Measurements from ENCODE around the gene CDK6.

The CDK6 gene

DNA sequence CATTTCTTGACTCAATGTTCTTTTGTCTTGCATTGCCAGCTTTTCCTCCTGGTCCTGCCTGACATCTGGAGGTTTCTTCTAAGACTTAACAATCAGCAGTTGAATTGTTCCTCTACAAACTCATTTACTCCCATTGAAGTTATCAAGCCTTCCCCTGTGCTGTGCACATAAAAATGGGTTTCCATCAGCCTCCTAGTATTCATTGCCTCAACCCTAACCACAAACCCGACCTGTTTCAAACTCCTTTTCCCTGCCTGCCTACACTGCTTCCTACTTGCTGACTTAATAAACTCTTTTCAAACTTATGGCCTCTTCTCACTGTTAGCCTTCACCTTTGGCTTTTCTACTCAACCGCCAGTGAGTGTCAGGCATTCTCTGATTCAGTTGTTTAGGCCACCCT lies 9.4 kb upstream of the CDK6 start:
- FAIRE-seq = no peak

DNA sequence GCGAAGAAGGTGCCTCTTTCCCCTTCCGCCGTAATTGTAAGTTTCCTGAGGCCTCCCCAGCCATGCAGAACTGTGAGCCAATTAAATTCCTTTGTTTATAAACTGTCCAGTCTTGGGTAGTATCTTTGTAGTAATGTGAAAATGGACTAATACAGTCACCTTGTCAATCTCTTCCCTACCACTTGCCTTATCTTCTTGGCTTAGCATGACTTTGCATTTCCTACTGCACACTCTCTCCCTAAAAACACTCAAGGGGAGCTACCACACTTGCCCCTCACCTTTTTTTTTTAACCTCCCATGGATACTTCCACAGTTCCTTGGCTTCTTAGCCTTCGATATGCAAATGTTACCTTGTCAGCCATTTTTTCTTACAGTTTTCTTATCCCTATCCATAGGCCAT lies 7.4 kb upstream of the CDK6 start:
- FAIRE-seq = no peak

GRCh38 chr7:92843034-92843760 lies 6.8 kb upstream of the CDK6 start:
- no peak for FAIRE-seq

DNA sequence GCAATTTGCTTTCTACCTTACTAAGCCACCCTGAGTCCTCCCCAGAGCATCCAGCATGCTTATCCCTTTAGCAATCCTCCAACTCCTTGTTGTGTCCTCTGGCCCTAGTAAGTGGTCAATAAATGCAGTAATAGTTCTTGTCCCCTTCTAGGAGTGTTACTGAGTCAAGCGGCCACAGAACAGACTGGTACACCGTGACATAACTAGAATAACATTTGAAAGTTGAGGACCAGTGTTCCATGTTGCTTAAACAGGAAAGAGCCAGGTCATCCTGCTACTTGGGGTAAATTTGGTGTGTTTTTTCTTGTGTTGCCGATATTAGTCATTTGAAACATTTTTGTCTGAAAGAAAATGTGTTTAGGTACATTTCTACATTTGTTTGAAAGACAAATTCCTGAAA lies 4.8 kb upstream of the CDK6 start:
- FAIRE-seq = no peak

- no peak for FAIRE-seq
Measured at GRCh38 chr7:92840316-92840715, 3.9 kb upstream of the CDK6 start.

- FAIRE-seq = no peak
Measured at GRCh38 chr7:92839901-92840300, 3.5 kb upstream of the CDK6 start.

GRCh38 chr7:92838934-92839333 lies 2.6 kb upstream of the CDK6 start:
- no peak for FAIRE-seq

GRCh38 chr7:92837000-92837749 lies 802 bp upstream of the CDK6 start:
- no peak for FAIRE-seq

- FAIRE-seq = no peak
Measured at GRCh38 chr7:92835851-92836488, 403 bp downstream of the CDK6 start.

DNA sequence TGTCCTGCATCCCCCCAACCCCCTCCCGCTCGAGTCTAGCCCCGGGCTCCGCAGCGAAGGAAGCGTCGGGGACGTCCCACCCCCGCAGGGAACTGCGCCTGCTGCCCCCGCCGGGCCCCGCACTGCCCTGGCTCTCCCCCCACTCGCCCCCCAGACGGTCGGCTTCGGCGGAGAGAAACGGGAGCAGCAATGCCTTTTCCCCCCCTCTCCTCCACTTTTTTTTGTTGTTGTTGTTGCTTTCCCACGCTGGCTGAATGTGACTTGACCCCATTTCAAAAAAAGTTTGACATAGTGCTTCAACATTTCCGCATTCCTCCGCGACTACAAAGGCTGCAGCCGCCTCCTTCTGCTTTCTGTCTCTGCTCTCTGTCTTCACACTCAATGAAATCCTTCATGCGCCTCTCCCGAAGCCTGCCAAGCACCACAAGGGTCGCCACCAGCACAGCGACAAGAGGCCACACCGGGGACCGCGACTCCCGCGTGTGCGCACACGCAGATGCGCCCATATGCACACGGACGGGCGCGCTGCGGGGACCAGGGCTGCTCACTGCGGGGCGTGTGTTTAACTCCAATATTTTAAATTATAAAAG lies 1.0 kb downstream of the CDK6 start:
- FAIRE-seq = no peak

DNA sequence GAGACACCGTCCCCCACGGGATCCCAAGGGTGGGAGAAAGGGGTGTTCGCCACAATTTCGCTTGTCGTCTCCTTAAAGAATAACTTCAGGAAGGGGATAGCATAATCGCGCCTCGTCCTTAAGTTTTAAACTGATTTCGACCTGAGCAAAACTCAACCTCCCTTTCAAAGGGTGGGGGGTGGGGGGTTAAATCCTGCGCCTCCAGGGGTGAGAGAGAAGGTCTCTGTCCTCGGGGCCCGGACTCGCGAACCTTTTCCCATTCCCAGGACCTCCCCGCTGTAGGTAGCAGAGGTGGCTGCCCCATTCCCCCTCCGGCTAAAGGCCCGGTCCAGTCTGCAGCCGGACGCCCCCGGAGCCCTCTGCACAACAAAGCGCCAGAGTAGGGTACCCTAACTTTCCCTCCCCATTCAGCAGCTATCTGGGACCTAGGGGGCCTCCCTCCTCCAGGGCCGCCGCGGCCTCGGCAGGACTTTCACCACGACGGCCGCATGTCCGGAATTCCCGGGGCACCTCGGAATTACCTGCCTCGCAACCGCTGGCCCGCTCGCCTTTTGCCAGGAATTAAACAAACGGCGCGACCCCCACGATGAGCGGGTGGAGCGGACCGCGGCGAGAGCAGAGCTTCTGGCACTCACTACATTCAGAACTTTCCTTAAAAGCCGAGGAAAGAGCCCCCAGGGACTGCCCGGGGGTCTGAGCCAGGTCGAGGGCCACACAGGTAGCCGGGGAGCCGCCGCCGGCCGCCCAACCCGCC lies 1.7 kb downstream of the CDK6 start:
- FAIRE-seq = no peak

- FAIRE-seq = no peak
Measured at GRCh38 chr7:92833766-92834506, 2.4 kb downstream of the CDK6 start.

DNA sequence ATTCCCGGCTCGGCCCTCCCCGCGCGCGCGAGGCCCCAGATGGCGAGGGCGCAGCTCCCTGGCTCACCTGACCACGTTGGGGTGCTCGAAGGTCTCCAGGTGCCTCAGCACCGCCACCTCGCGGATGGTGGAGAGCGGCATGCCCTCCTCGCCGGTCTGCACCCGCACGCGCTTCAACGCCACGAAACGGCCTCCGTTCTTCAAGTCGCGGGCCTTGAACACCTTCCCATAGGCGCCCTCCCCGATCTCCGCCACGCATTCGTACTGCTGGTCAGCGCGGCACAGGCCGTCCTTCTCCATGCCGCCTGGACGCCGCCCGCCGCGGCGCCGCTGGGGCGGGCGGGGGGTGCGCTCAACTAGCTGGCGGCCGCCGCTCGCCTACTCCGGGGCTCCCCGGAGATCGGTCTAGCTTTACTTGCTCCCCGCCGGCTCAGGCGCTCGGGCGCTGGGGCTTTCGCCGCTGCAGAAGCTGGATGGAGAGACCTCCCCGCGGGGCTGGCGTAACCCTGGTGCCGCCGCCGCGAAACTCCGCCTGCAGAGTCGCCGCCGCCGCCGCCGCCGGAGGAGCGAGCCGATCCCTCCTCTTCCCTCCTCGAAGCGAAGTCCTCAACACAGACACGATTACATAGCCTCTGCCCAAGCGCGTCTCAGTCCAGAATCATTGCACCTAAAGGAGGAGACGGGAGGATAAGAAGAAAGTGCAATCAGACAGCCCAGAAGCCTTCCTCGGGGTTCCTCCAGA lies 3.2 kb downstream of the CDK6 start:
- no peak for FAIRE-seq

GRCh38 chr7:92832534-92833023 lies 3.8 kb downstream of the CDK6 start:
- no peak for FAIRE-seq

DNA sequence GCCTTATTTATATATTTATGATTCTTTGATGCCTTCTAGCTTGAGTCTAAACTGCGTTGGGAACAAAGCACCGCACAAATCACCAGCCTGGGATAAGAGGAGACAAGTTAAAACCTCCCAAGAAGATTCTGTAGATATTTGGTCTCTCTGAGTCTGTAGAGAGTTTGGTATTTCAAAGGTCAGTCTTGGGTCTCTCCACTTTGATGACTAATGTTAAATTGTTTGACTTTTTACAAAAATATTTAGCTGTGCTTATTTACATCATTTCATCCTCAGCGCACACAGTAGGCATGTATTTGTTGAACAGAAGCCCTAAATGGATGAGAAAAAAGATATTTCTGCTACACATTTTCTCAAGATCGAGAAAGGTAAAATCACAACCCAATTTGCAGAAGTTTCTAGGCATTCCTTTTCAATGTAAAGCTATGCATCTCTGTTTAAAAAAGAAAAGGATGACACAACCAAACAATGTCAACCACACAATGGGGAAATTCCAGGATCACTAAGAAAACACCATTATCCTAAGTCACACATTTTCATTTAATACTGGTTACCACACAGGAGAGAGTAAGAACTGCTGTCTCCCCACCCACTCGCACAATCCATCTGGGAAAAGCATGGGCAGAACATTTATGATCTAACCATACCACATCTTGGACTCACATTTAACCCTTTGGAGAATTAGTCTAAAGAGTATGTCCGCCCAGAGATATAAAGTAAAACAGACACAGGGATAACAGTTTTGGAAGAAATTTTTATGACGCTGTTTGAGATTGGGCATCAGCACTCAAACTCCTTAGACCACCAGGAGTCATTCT lies 4.4 kb downstream of the CDK6 start:
- FAIRE-seq = no peak

GRCh38 chr7:92830532-92831110 lies 5.8 kb downstream of the CDK6 start:
- FAIRE-seq = no peak

DNA sequence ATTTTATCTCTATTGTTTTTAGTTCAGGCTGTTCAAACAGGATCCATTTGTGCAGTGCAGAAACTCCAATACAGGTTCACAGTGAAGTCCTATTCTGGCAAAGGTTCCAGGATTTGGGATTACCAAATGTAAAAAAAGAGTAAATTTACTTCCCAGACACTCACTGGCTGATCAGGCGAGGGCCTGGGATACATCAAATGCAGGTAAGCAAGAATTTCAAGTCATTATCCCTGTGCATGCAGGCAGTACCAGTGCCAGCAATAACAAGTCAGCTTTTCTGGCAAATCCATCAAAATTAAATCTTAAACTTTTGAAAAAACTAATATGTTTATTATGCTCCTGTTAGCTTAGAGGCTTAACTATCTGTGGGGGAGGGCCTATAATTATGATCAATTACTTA lies 6.3 kb downstream of the CDK6 start:
- FAIRE-seq = no peak

DNA sequence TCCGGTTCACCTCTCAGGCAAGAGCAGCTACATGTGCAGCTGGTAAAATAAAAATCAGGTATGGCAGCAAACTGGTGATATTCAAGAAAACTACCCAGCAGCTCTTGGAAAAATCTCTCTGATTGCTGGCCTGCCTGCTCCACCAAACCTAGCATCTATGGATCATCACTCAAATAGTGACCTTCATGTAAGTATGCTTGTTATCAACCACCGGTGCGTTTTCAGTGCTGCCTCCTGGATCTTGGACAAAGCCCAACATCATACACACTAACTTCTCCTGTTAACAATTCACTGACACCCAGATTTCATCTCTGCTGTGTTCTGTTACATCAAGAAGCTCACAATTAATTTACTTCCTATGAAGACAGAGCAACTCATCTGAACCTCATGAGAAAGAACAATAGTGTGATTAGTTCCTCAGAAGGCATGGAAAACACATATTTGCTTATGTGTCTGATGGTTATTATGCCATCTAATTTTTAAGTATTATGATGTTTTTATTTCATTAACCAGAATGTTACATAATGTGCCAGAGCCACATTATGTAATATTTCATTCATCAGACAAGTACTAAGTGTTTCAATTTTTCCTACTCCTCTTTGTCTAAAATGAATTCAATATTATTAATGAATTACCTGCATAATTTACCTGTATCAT lies 8.8 kb downstream of the CDK6 start:
- FAIRE-seq = no peak

DNA sequence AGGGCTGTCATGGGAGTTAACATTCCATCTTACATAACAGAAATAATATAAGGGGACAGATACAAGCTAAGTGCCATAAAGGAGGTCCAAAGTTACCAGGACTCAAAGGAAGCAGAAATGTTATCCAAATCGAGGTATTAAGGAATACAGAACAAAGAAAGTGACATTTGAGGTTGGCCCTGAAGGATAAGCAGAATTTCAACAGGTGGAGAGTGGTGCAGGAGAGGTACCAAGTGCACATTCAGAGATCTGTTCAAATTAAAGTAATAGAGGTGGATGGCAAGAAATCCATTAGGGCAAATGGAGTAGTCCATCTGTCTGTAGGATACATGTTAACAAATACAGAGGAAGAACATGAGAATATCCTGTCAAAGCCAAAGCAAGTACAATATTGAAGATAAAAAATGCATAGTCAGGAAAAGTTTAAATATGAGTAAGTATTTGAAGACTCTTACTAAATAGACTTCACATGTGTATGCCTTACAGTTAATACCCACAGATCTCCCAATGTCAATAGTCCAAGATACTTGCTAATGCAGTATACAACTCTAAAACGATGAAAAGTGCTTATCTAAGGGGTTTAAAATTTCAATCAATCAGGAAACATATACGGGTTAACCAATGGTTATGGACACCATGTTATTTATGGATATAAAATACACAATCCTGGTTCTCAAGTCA lies 10.0 kb downstream of the CDK6 start:
- FAIRE-seq = no peak
